Chondrocyte (in vitro differentiated cells): ENCODE measurements around the gene TEX53. TPM values are rescaled to one million over a fixed set of nuclear protein-coding genes. Genes with fewer than 3 reads are reported as not detected.
A peak's percentile ranks its signal among the peaks of the same experiment; 100 is the strongest.

ENCODE experiments used
- DNase-seq: peaks from one replicate; pipeline ENCODE4 v3.0.0; 2021; ENCODE audit warnings: mixed read lengths, low spot score
- H3K27ac Mint-ChIP-seq: one replicate; pipeline ENCODE4 v1.8.0; 2021; ENCODE audit warnings: mild to moderate bottlenecking, moderate library complexity, mixed read lengths; ENCODE audit not compliant: unreplicated experiment
- H3K27me3 Mint-ChIP-seq: 2 replicates; pipeline ENCODE4 v1.8.0; 2021; ENCODE audit warnings: low read depth, mixed read lengths
- H3K36me3 Mint-ChIP-seq: 2 replicates; pipeline ENCODE4 v1.8.0; 2021; ENCODE audit warnings: low read depth, mixed read lengths
- H3K4me1 Mint-ChIP-seq: 2 replicates; pipeline ENCODE4 v1.8.0; 2021; ENCODE audit warnings: low read depth, mild to moderate bottlenecking, mixed read lengths
- H3K4me3 Mint-ChIP-seq: one replicate; pipeline ENCODE4 v1.8.0; 2021; ENCODE audit warnings: mild to moderate bottlenecking, moderate library complexity, mixed read lengths; ENCODE audit not compliant: unreplicated experiment
- H3K9me3 Mint-ChIP-seq: 2 replicates; pipeline ENCODE4 v1.8.0; 2021; ENCODE audit warnings: low read depth, mixed read lengths
- total RNA-seq: library from RNA; stranded (reverse); gene quantifications from 3 replicates; pipeline ENCODE4 v1.2.1, GENCODE V29; 2021
- TF ChIP-seq, protein P1 (sequence below): fragments of 200-600 bp; sonication (generic); IDR thresholded peaks from 2 replicates; pipeline ENCODE4 v1.5.0; 2021; ENCODE audit warnings: antibody characterized with exemption, mild to moderate bottlenecking, moderate library complexity

TEX53 gene
- total RNA-seq, 1 donor from 2014 or later = not detected

GRCh38 chr9:114613087-114613486 is 44.5 kb downstream of the TEX53 start:
- H3K4me3 Mint-ChIP-seq = no peak overlapping the region
- peak overlapping the region; percentile 37 for H3K27ac Mint-ChIP-seq
- no peak for DNase-seq
- H3K27me3 Mint-ChIP-seq = no peaks in the 10 kb centered on the region
- H3K36me3 Mint-ChIP-seq = no peaks in the 10 kb centered on the region
- no peaks in the 10 kb centered on the region for H3K9me3 Mint-ChIP-seq
- TF ChIP-seq, protein P1, sequence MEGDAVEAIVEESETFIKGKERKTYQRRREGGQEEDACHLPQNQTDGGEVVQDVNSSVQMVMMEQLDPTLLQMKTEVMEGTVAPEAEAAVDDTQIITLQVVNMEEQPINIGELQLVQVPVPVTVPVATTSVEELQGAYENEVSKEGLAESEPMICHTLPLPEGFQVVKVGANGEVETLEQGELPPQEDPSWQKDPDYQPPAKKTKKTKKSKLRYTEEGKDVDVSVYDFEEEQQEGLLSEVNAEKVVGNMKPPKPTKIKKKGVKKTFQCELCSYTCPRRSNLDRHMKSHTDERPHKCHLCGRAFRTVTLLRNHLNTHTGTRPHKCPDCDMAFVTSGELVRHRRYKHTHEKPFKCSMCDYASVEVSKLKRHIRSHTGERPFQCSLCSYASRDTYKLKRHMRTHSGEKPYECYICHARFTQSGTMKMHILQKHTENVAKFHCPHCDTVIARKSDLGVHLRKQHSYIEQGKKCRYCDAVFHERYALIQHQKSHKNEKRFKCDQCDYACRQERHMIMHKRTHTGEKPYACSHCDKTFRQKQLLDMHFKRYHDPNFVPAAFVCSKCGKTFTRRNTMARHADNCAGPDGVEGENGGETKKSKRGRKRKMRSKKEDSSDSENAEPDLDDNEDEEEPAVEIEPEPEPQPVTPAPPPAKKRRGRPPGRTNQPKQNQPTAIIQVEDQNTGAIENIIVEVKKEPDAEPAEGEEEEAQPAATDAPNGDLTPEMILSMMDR = no peak
- H3K4me1 Mint-ChIP-seq = peaks cover 37% of the 10 kb centered on the region

GRCh38 chr9:114612272-114612923 is 45.2 kb downstream of the TEX53 start:
- Mint-ChIP-seq H3K36me3 (no peaks in the 10 kb centered on the region), H3K4me1 (peaks cover 44% of the 10 kb centered on the region), H3K4me3 (peak overlapping the region; percentile 74), H3K9me3 (no peaks in the 10 kb centered on the region), H3K27me3 (no peaks in the 10 kb centered on the region), H3K27ac (peak overlapping the region; percentile 85)
- no peak for DNase-seq
- TF ChIP-seq, protein P1 = no peak

- H3K4me3 Mint-ChIP-seq = peak overlapping the region; percentile 74
- no peaks in the 10 kb centered on the region for H3K36me3 Mint-ChIP-seq
- TF ChIP-seq, protein P1 = no peak
- H3K9me3 Mint-ChIP-seq = no peaks in the 10 kb centered on the region
- H3K27ac Mint-ChIP-seq = peak overlapping the region; percentile 85
- DNase-seq = no peak
- peaks cover 48% of the 10 kb centered on the region for H3K4me1 Mint-ChIP-seq
- no peaks in the 10 kb centered on the region for H3K27me3 Mint-ChIP-seq
Observed at GRCh38 chr9:114611516-114612271, 45.9 kb downstream of the TEX53 start.

- no peak overlapping the region for H3K4me3 Mint-ChIP-seq
Observed at GRCh38 chr9:114608525-114608796, 49.1 kb downstream of the TEX53 start.

More at GRCh38 chr9:114608525-114608796, 49.1 kb downstream of the TEX53 start:
- no peak for DNase-seq
- Mint-ChIP-seq H3K36me3 (no peaks in the 10 kb centered on the region), H3K4me1 (peaks cover 58% of the 10 kb centered on the region), H3K27me3 (no peaks in the 10 kb centered on the region), H3K27ac (no peak overlapping the region), H3K9me3 (no peaks in the 10 kb centered on the region)
- TF ChIP-seq, protein P1 = no peak
